WTC11 (cell line): ENCODE measurements around the gene ALOXE3. TPM values are rescaled to one million over a fixed set of nuclear protein-coding genes. Genes with fewer than 3 reads are reported as not detected.

ENCODE experiments used
- ATAC-seq: fragments of 200-7000 bp; cut with Tn5 transposase; 2 replicates; pipeline ENCODE4 v1.10.0; 2021; ENCODE audit warnings: mild to moderate bottlenecking, moderate library complexity
- CTCF ChIA-PET: fragments of 300-600 bp; sonication (Branson Sonifier 250); formaldehyde crosslinking; loops from one replicate; lab custom pipeline; 2021; ENCODE audit warnings: antibody characterized with exemption; lab: Charles Lee
- POLR2A ChIA-PET: fragments of 350-600 bp; sonication (Branson Sonifier 250); formaldehyde crosslinking; loops from one replicate; lab custom pipeline; 2021; ENCODE audit warnings: antibody characterized with exemption; lab: Charles Lee
- DNase-seq: peaks from one replicate; pipeline ENCODE4 v3.0.0; 2021; ENCODE audit warnings: low spot score
- H3K27ac Mint-ChIP-seq: 2 replicates; pipeline ENCODE4 v1.8.0; 2021; ENCODE audit warnings: mixed read lengths
- H3K27me3 Mint-ChIP-seq: 2 replicates; pipeline ENCODE4 v1.8.0; 2021; ENCODE audit warnings: low read depth, mild to moderate bottlenecking, moderate library complexity, mixed read lengths
- H3K36me3 Mint-ChIP-seq: 2 replicates; pipeline ENCODE4 v1.8.0; 2021; ENCODE audit warnings: mixed read lengths
- H3K4me1 Mint-ChIP-seq: 2 replicates; pipeline ENCODE4 v1.8.0; 2022; ENCODE audit warnings: mixed read lengths
- H3K4me3 Mint-ChIP-seq: 2 replicates; pipeline ENCODE4 v1.8.0; 2021; ENCODE audit warnings: mild to moderate bottlenecking, moderate library complexity, mixed read lengths
- H3K9me3 Mint-ChIP-seq: 2 replicates; pipeline ENCODE4 v1.8.0; 2021; ENCODE audit warnings: mixed read lengths
- CREB1 ChIP-seq: sonication (generic); formaldehyde crosslinking; IDR thresholded peaks from 2 replicates; pipeline ENCODE4 v1.8.0; 2023; ENCODE audit warnings: mild to moderate bottlenecking, missing genetic modification reagents
- E2F1 ChIP-seq: sonication (generic); formaldehyde crosslinking; IDR thresholded peaks from 2 replicates; pipeline ENCODE4 v1.8.0; 2022; ENCODE audit warnings: mild to moderate bottlenecking, missing genetic modification reagents
- MLX ChIP-seq: sonication (generic); formaldehyde crosslinking; IDR thresholded peaks from 2 replicates; pipeline ENCODE4 v1.8.1; 2023; ENCODE audit warnings: mild to moderate bottlenecking, missing genetic modification reagents, moderate library complexity
- NR1H2 ChIP-seq: sonication (generic); formaldehyde crosslinking; IDR thresholded peaks from 2 replicates; pipeline ENCODE4 v1.9.0; 2021; ENCODE audit warnings: mild to moderate bottlenecking, moderate library complexity, missing genetic modification reagents
- OVOL2 ChIP-seq: fragments of 250-450 bp; sonication (Bioruptor Pico); IDR thresholded peaks from 2 replicates; pipeline ENCODE4 v1.9.0; 2021; ENCODE audit warnings: mild to moderate bottlenecking, borderline replicate concordance
- PREB ChIP-seq: sonication (generic); formaldehyde crosslinking; IDR thresholded peaks from 2 replicates; pipeline ENCODE4 v1.8.1; 2022; ENCODE audit warnings: mild to moderate bottlenecking, missing genetic modification reagents, moderate library complexity, borderline replicate concordance
- RELA ChIP-seq: sonication (generic); formaldehyde crosslinking; IDR thresholded peaks from 2 replicates; pipeline ENCODE4 v1.8.1; 2022; ENCODE audit warnings: missing genetic modification reagents, mild to moderate bottlenecking, borderline replicate concordance
- TEAD4 ChIP-seq: sonication (generic); formaldehyde crosslinking; IDR thresholded peaks from 2 replicates; pipeline ENCODE4 v1.8.0; 2022; ENCODE audit warnings: mild to moderate bottlenecking, missing genetic modification reagents
- USF1 ChIP-seq: sonication (generic); formaldehyde crosslinking; IDR thresholded peaks from 2 replicates; pipeline ENCODE4 v1.8.0; 2022; ENCODE audit warnings: mild to moderate bottlenecking, missing genetic modification reagents
- ZNF425 ChIP-seq: fragments of 250-450 bp; sonication (Bioruptor Pico); conservative IDR thresholded peaks from 2 replicates; pipeline ENCODE4 v1.9.0; 2021; ENCODE audit warnings: mild to moderate bottlenecking
- total RNA-seq: library from RNA; stranded (reverse); gene quantifications from 3 replicates; pipeline ENCODE4 v1.2.3, GENCODE V29; 2021

Gene ALOXE3
- total RNA-seq, 1 experiment from 2014 or later, result 0.81 TPM

GRCh38 chr17:8143581-8144400, 25.5 kb upstream of the ALOXE3 start:
- ATAC-seq (no peak), DNase-seq (no peak)
- no peaks in the 10 kb centered on the region for H3K9me3 Mint-ChIP-seq
- POLR2A ChIA-PET, result interaction anchor here (0.7 kb wide), 1 partner anchor 13 kb away, joined by 3 read pairs; no protein-coding TSS in a partner anchor
- H3K4me3 Mint-ChIP-seq, result no peak overlapping the region
- H3K4me1 Mint-ChIP-seq, result no peaks in the 10 kb centered on the region
- no peak overlapping the region; the same call in 1 of the 2 replicates for H3K27ac Mint-ChIP-seq
- CTCF ChIA-PET, result no interaction called here
- TF ChIP-seq NR1H2 (CRISPR knock-in tag) (no peak), MLX (CRISPR knock-in tag) (no peak), OVOL2 (CRISPR knock-in tag) (no peak), E2F1 (CRISPR knock-in tag) (no peak), USF1 (CRISPR knock-in tag) (no peak), TEAD4 (CRISPR knock-in tag) (no peak), CREB1 (CRISPR knock-in tag) (no peak)
- H3K36me3 Mint-ChIP-seq, result peaks cover 40% of the 10 kb centered on the region
- no peaks in the 10 kb centered on the region for H3K27me3 Mint-ChIP-seq

GRCh38 chr17:8142887-8143580, 24.7 kb upstream of the ALOXE3 start:
- POLR2A ChIA-PET, result interaction anchor here (0.7 kb wide), 1 partner anchor 13 kb away, joined by 3 read pairs; no protein-coding TSS in a partner anchor

GRCh38 chr17:8142158-8142886, 24.0 kb upstream of the ALOXE3 start:
- no peaks in the 10 kb centered on the region for H3K9me3 Mint-ChIP-seq
- CTCF ChIA-PET, result interaction anchor here (1.1 to 3.3 kb wide), 2 partner anchors 16 to 23 kb away, joined by 3 to 13 read pairs; partner anchors contain the start of gene ALOXE3
- no peaks in the 10 kb centered on the region for H3K27me3 Mint-ChIP-seq
- ATAC-seq, result no peak
- peaks cover 31% of the 10 kb centered on the region for H3K36me3 Mint-ChIP-seq
- H3K27ac Mint-ChIP-seq, result no peak overlapping the region
- no peak overlapping the region for H3K4me3 Mint-ChIP-seq
- H3K4me1 Mint-ChIP-seq, result no peaks in the 10 kb centered on the region
- no peak for TF ChIP-seq RELA (CRISPR knock-in tag)
- TF ChIP-seq, all 79 proteins: peak for 0
- DNase-seq, result no peak
- POLR2A ChIA-PET, result no interaction called here

More at GRCh38 chr17:8142887-8143580, 24.7 kb upstream of the ALOXE3 start:
- Mint-ChIP-seq H3K4me1 (no peaks in the 10 kb centered on the region), H3K9me3 (no peaks in the 10 kb centered on the region), H3K27me3 (no peaks in the 10 kb centered on the region), H3K4me3 (no peak overlapping the region), H3K36me3 (peaks cover 35% of the 10 kb centered on the region), H3K27ac (no peak overlapping the region)
- CTCF ChIA-PET, result no interaction called here
- no peak for TF ChIP-seq NR1H2 (CRISPR knock-in tag)
- DNase-seq (no peak), ATAC-seq (no peak)

- CTCF ChIA-PET, result interaction anchor here (1.0 to 3.3 kb wide), 4 partner anchors 17 to 68 kb away, joined by 3 to 13 read pairs (median 3); partner anchors contain the start of gene ALOXE3
- no peak for ATAC-seq
- H3K4me3 Mint-ChIP-seq, result no peak overlapping the region
Measured at GRCh38 chr17:8141741-8142140, 23.4 kb upstream of the ALOXE3 start.

More at GRCh38 chr17:8141741-8142140, 23.4 kb upstream of the ALOXE3 start:
- H3K36me3 Mint-ChIP-seq, result peaks cover 27% of the 10 kb centered on the region
- POLR2A ChIA-PET, result no interaction called here
- TF ChIP-seq PREB (CRISPR knock-in tag) (no peak), ZNF425 (CRISPR knock-in tag) (no peak)
- TF ChIP-seq, all 79 proteins: peak for 0
- Mint-ChIP-seq H3K9me3 (no peaks in the 10 kb centered on the region), H3K27me3 (no peaks in the 10 kb centered on the region), H3K4me1 (0 out of 2 replicates have a peak, but pooled peaks cover under 1% of the 10 kb centered on the region), H3K27ac (no peak overlapping the region)
- no peak for DNase-seq
